Endothelial cell of umbilical vein (primary cell): ENCODE results near the gene HTR3C. TPM values are rescaled to one million over a fixed set of nuclear protein-coding genes. Genes with fewer than 3 reads are reported as not detected.
"Not testable (repeated sequence)": the region's sequence is repeated elsewhere in the genome, so short reads cannot be mapped to it uniquely, and the experiment has no call there.

Experiments used
- BruUV-seq: library from RNA; stranded (reverse); fragments of 400-500 nt; replicated peaks from 2 replicates; lab custom pipeline; 2021; lab: Mats Ljungman, UMichigan
- CTCF ChIA-PET: fragments of 300-600, 350-600 bp; sonication (Branson Sonifier 250); formaldehyde crosslinking; loops from one replicate; lab custom pipeline; 2021; ENCODE audit warnings: antibody characterized with exemption, inconsistent platforms; lab: Charles Lee
- POLR2A ChIA-PET: fragments of 300-600, 350-600 bp; sonication (Branson Sonifier 250); formaldehyde crosslinking; loops from one replicate; lab custom pipeline; 2021; ENCODE audit warnings: antibody characterized with exemption, inconsistent platforms; lab: Charles Lee
- DNase-seq: peaks from one replicate; pipeline ENCODE4 v3.0.0-alpha.2; 2011; ENCODE audit warnings: low read depth, low spot score
- FAIRE-seq: peaks from 2 replicates; lab custom pipeline; 2011; peaks lifted over from hg19 to GRCh38; lab: Jason Lieb, UNC
- H2AFZ ChIP-seq: 2 replicates; pipeline ENCODE4 v1.6.0; 2012; ENCODE audit warnings: low read depth, low read length, control low read depth, inconsistent platforms
- H3K27ac ChIP-seq: 2 replicates; pipeline ENCODE4 v1.5.1; 2011; ENCODE audit warnings: low read depth, mild to moderate bottlenecking, control low read depth, low read length, moderate library complexity; ENCODE audit not compliant: insufficient read depth
- H3K27me3 ChIP-seq, 2 experiments: 2 replicates each; pipeline versions ENCODE4 v1.6.0 to v1.6.1; 2011; ENCODE audit warnings: low read length in 2 of 2, mixed read lengths in 1 of 2; ENCODE audit not compliant: control insufficient read depth in 2 of 2, insufficient read depth in 2 of 2
- H3K36me3 ChIP-seq, 2 experiments: 2 replicates in 1 of 2; 3 replicates in 1 of 2; pipeline ENCODE4 v1.5.1; 2011; ENCODE audit warnings: low read length in 2 of 2, mild to moderate bottlenecking in 1 of 2, moderate library complexity in 1 of 2; ENCODE audit not compliant: control insufficient read depth in 2 of 2, insufficient read depth in 2 of 2; ENCODE audit errors: extremely low read depth in 1 of 2
- H3K4me1 ChIP-seq: 3 replicates; pipeline ENCODE4 v1.5.1; 2011; ENCODE audit warnings: mild to moderate bottlenecking, low read length; ENCODE audit not compliant: control insufficient read depth, insufficient read depth; ENCODE audit errors: extremely low read depth
- H3K4me2 ChIP-seq: 2 replicates; pipeline ENCODE4 v1.6.1; 2011; ENCODE audit warnings: low read length, control low read depth, mixed read lengths; ENCODE audit not compliant: insufficient read depth
- H3K4me3 ChIP-seq, 3 experiments: fragments of 200-600 bp in 1 of 3; sonication (generic), shearing (Covaris generic) in 1 of 3; replicated peaks in 1 of 3; 2 replicates each; pipeline ENCODE4 v1.5.1; 2011 to 2016; ENCODE audit warnings: control low read depth in 3 of 3, low read length in 3 of 3, mild to moderate bottlenecking in 2 of 3, inconsistent platforms in 1 of 3, low read depth in 1 of 3, moderate library complexity in 1 of 3; ENCODE audit not compliant: insufficient read depth in 1 of 3
- H3K79me2 ChIP-seq: 2 replicates; pipeline ENCODE4 v1.6.0; 2012; ENCODE audit warnings: low read length, inconsistent platforms; ENCODE audit not compliant: control insufficient read depth, insufficient read depth
- H3K9ac ChIP-seq: replicated peaks from 2 replicates; pipeline ENCODE3; 2011; ENCODE audit warnings: low read length, control low read depth; ENCODE audit not compliant: insufficient read depth; ENCODE audit errors: extremely low read depth
- H3K9me1 ChIP-seq: replicated peaks from 3 replicates; pipeline ENCODE4 v1.6.0; 2011; ENCODE audit warnings: mild to moderate bottlenecking, low read length; ENCODE audit not compliant: control insufficient read depth, insufficient read depth; ENCODE audit errors: extremely low read depth
- H3K9me3 ChIP-seq: replicated peaks from 2 replicates; pipeline ENCODE4 v1.5.1; 2012; ENCODE audit warnings: low read length, inconsistent platforms; ENCODE audit not compliant: control insufficient read depth, insufficient read depth
- H4K20me1 ChIP-seq: replicated peaks from 2 replicates; pipeline ENCODE3; 2011; ENCODE audit warnings: mild to moderate bottlenecking, low read length; ENCODE audit not compliant: control insufficient read depth, insufficient read depth; ENCODE audit errors: extremely low read depth
- CTCF ChIP-seq, 2 donors: IDR thresholded peaks; 1 replicate in 1 of 2; 2 replicates in 1 of 2; pipeline ENCODE4 v1.5.1; 2011; ENCODE audit warnings: low read length in 2 of 2, mild to moderate bottlenecking in 2 of 2, moderate library complexity in 2 of 2, control low read depth in 1 of 2, inconsistent platforms in 1 of 2, low read depth in 1 of 2; ENCODE audit not compliant: insufficient read depth in 1 of 2; ENCODE audit errors: extremely low read depth in 1 of 2
- GATA2 ChIP-seq: IDR thresholded peaks from 2 replicates; pipeline ENCODE4 v1.7.0; 2011; ENCODE audit warnings: low read depth, mild to moderate bottlenecking, moderate library complexity, mixed read lengths, low read length; ENCODE audit not compliant: insufficient read length, insufficient read depth
- JUN ChIP-seq: IDR thresholded peaks from 2 replicates; pipeline ENCODE4 v1.6.1; 2011; ENCODE audit warnings: borderline replicate concordance, low read depth; ENCODE audit not compliant: insufficient read length, insufficient read depth
- MYC ChIP-seq: IDR thresholded peaks from one replicate; pipeline ENCODE4 v1.6.1; 2011; ENCODE audit warnings: mild to moderate bottlenecking, low read depth, low read length
- POLR2A ChIP-seq: IDR thresholded peaks from 2 replicates; pipeline ENCODE4 v1.6.1; 2012; ENCODE audit warnings: low read depth, mild to moderate bottlenecking, control low read depth, low read length
- POLR2AphosphoS5 ChIP-seq: IDR thresholded peaks from 2 replicates; pipeline ENCODE4 v1.6.1; 2012; ENCODE audit warnings: low read depth, mild to moderate bottlenecking, control low read depth, low read length, moderate library complexity; ENCODE audit not compliant: insufficient read depth
- dilution Hi-C: fragments of 300-500 bp; cut with MboI; formaldehyde crosslinking; loops from one replicate; pipeline ENCODE4 v1.15.0; 2019; ENCODE audit warnings: low sequenced_read_pairs; ENCODE audit not compliant: extremely low pct_ligation_motif_present
- intact Hi-C: fragments of 100-400 bp; cut with micrococcal nuclease; formaldehyde crosslinking; loops from one replicate; pipeline ENCODE4 v1.10.0; 2022
- polyA plus RNA-seq, 4 experiments: library from polyadenylated mRNA; depleted of rRNA in 3 of 4; stranded (reverse) in 3 of 4; unstranded in 1 of 4; fragments of >200 nt; gene quantifications; 2 replicates each; pipeline versions ENCODE4 v1.2.1 to v1.2.3, GENCODE V29; 2011 to 2012; ENCODE audit warnings: missing spikeins in 1 of 4
- total RNA-seq: library from RNA; stranded (reverse); gene quantifications from 2 replicates; pipeline ENCODE4 v1.2.3, GENCODE V29; 2021

Gene HTR3C
- total and polyA plus RNA-seq, 2 donors (not counting 3 experiments of a cell fraction or from before 2014, with no cell fraction given) = not detected

- H4K20me1 ChIP-seq = no peaks in the 10 kb centered on the region
- no peak overlapping the region for H3K4me3 ChIP-seq
- BruUV-seq = no TSS peak
- intact Hi-C loops = no loop called here
- dilution Hi-C loops = no loop called here
- no peaks in the 10 kb centered on the region for H3K9me1 ChIP-seq
- DNase-seq (no peak), FAIRE-seq (no peak)
- H3K79me2 ChIP-seq = no peaks in the 10 kb centered on the region
- H3K27me3 ChIP-seq = peaks cover 8 to 9% of the 10 kb centered on the region in 2 experiments
- H3K4me1 ChIP-seq = no peaks in the 10 kb centered on the region
- TF ChIP-seq MYC = no peak
- TF ChIP-seq CTCF (IDR thresholded peaks at IDR 0.05; ENCODE audit: extremely low read depth in 1 of 2, insufficient read depth in 1 of 2, low read depth in 1 of 2, low read length in 2 of 2) = no peak
- no peak for TF ChIP-seq GATA2
- no peak for TF ChIP-seq POLR2A
- no peak for TF ChIP-seq JUN
- TF ChIP-seq POLR2AphosphoS5 = no peak
- ChIA-PET POLR2A (no interaction called here), CTCF (no interaction called here)
- no peak overlapping the region for H3K27ac ChIP-seq
- no peaks in the 10 kb centered on the region for H3K36me3 ChIP-seq
- H3K4me2 ChIP-seq = no peak overlapping the region
- H3K9ac ChIP-seq = no peak overlapping the region
- H2AFZ ChIP-seq = no peak overlapping the region
- no peaks in the 10 kb centered on the region for H3K9me3 ChIP-seq
These were observed 15.0 kb upstream of the HTR3C start for GRCh38 chr3:184037816-184038215.

GRCh38 chr3:184038307-184038706, 14.5 kb upstream of the HTR3C start:
- H3K4me3 ChIP-seq, H2AFZ ChIP-seq, H3K4me2 ChIP-seq, H3K27ac ChIP-seq, FAIRE-seq, H4K20me1 ChIP-seq, DNase-seq, H3K79me2 ChIP-seq, H3K36me3 ChIP-seq, POLR2A ChIA-PET, H3K27me3 ChIP-seq, CTCF ChIA-PET, intact Hi-C loops, H3K4me1 ChIP-seq, H3K9me3 ChIP-seq, BruUV-seq, H3K9me1 ChIP-seq, H3K9ac ChIP-seq, dilution Hi-C loops: not testable (repeated sequence)
